Neural crest cell (in vitro differentiated cells): ENCODE results near the gene VWA2. TPM values are rescaled to one million over a fixed set of nuclear protein-coding genes. Genes with fewer than 3 reads are reported as not detected.

ENCODE experiments used
- DNase-seq: peaks from one replicate; pipeline ENCODE4 v3.0.0; 2021; ENCODE audit warnings: low read depth, mixed read lengths, low spot score
- H3K27ac Mint-ChIP-seq: one replicate; pipeline ENCODE4 v1.8.0; 2021; ENCODE audit warnings: mild to moderate bottlenecking, mixed read lengths; ENCODE audit not compliant: unreplicated experiment
- H3K27me3 Mint-ChIP-seq: 2 replicates; pipeline ENCODE4 v1.8.0; 2021; ENCODE audit warnings: low read depth, mild to moderate bottlenecking, mixed read lengths
- H3K36me3 Mint-ChIP-seq: 2 replicates; pipeline ENCODE4 v1.8.0; 2021; ENCODE audit warnings: low read depth, mild to moderate bottlenecking, mixed read lengths
- H3K4me1 Mint-ChIP-seq: 2 replicates; pipeline ENCODE4 v1.8.0; 2021; ENCODE audit warnings: mixed read lengths
- H3K4me3 Mint-ChIP-seq: one replicate; pipeline ENCODE4 v1.8.0; 2021; ENCODE audit warnings: mild to moderate bottlenecking, mixed read lengths
- H3K9me3 Mint-ChIP-seq: 2 replicates; pipeline ENCODE4 v1.8.0; 2021; ENCODE audit warnings: mixed read lengths
- total RNA-seq: library from RNA; stranded (reverse); gene quantifications from 2 replicates; pipeline ENCODE4 v1.2.1, GENCODE V29; 2021
- TF ChIP-seq, protein P1 (sequence below): fragments of 200-600 bp; sonication (generic); conservative IDR thresholded peaks from 2 replicates; pipeline ENCODE4 v1.5.0; 2021; ENCODE audit warnings: antibody characterized with exemption, mild to moderate bottlenecking

VWA2 gene
- total RNA-seq, 1 donor from 2014 or later: not detected

DNA sequence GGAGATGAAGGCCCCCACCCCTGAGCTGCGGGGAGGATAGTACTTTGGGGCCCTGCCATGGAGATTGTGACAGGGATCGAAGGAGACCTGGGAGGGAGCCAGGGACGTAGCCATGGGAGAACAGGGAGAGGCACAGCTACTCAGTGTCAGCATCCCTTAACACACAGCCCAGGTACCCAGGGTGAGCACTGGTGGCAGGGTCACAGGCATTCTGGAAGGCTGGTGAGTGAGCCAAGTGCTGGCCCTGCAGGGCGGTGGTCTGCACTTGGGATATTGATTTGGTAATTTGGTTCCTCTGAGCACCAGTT lies 39.8 kb downstream of the VWA2 start:
- TF ChIP-seq, protein P1, sequence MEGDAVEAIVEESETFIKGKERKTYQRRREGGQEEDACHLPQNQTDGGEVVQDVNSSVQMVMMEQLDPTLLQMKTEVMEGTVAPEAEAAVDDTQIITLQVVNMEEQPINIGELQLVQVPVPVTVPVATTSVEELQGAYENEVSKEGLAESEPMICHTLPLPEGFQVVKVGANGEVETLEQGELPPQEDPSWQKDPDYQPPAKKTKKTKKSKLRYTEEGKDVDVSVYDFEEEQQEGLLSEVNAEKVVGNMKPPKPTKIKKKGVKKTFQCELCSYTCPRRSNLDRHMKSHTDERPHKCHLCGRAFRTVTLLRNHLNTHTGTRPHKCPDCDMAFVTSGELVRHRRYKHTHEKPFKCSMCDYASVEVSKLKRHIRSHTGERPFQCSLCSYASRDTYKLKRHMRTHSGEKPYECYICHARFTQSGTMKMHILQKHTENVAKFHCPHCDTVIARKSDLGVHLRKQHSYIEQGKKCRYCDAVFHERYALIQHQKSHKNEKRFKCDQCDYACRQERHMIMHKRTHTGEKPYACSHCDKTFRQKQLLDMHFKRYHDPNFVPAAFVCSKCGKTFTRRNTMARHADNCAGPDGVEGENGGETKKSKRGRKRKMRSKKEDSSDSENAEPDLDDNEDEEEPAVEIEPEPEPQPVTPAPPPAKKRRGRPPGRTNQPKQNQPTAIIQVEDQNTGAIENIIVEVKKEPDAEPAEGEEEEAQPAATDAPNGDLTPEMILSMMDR: no peak
- no peak overlapping the region for H3K4me3 Mint-ChIP-seq
- H3K27ac Mint-ChIP-seq: no peak overlapping the region
- no peak for DNase-seq
- H3K36me3 Mint-ChIP-seq: no peaks in the 10 kb centered on the region
- no peaks in the 10 kb centered on the region for H3K4me1 Mint-ChIP-seq
- peaks cover 2% of the 10 kb centered on the region for H3K27me3 Mint-ChIP-seq
- no peaks in the 10 kb centered on the region for H3K9me3 Mint-ChIP-seq

DNA sequence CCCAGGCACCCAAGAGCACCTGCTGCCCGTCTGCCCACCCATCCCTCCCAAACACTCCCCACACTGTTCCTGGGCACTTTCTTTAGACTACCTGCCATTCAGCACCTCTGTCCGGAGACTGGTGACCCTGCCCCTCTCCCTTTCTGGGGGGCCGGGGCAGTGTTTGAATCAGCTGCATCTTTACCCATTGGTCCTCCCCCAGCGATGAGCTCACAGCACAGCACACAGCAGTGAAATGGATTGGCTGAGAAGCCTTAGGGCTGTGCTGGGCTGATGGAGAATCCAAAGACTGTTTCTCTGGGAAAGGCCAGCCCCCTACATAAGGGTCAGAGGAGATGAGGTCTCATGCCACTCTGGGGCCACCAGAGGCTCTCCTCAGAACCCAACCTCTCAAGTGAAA lies 40.2 kb downstream of the VWA2 start:
- H3K9me3 Mint-ChIP-seq: no peaks in the 10 kb centered on the region
- H3K27me3 Mint-ChIP-seq: no peaks in the 10 kb centered on the region
- no peak overlapping the region for H3K27ac Mint-ChIP-seq
- no peaks in the 10 kb centered on the region for H3K36me3 Mint-ChIP-seq
- no peaks in the 10 kb centered on the region for H3K4me1 Mint-ChIP-seq
- no peak overlapping the region for H3K4me3 Mint-ChIP-seq
- DNase-seq: no peak
- TF ChIP-seq, protein P1: no peak

- Mint-ChIP-seq H3K9me3 (no peaks in the 10 kb centered on the region), H3K4me3 (no peak overlapping the region), H3K36me3 (no peaks in the 10 kb centered on the region), H3K4me1 (no peaks in the 10 kb centered on the region), H3K27ac (no peak overlapping the region), H3K27me3 (no peaks in the 10 kb centered on the region)
- TF ChIP-seq, protein P1: no peak
- no peak for DNase-seq
These were observed 41.0 kb downstream of the VWA2 start for GRCh38 chr10:114279901-114280644.

- no peaks in the 10 kb centered on the region for H3K27me3 Mint-ChIP-seq
- H3K4me3 Mint-ChIP-seq: no peak overlapping the region
- TF ChIP-seq, protein P1: no peak
- no peak for DNase-seq
- no peak overlapping the region for H3K27ac Mint-ChIP-seq
- no peaks in the 10 kb centered on the region for H3K4me1 Mint-ChIP-seq
- H3K9me3 Mint-ChIP-seq: no peaks in the 10 kb centered on the region
- H3K36me3 Mint-ChIP-seq: no peaks in the 10 kb centered on the region
These were observed 42.0 kb downstream of the VWA2 start for GRCh38 chr10:114281006-114281405.

- Mint-ChIP-seq H3K4me3 (no peak overlapping the region), H3K4me1 (no peaks in the 10 kb centered on the region), H3K27me3 (no peaks in the 10 kb centered on the region), H3K9me3 (no peaks in the 10 kb centered on the region), H3K27ac (no peak overlapping the region), H3K36me3 (no peaks in the 10 kb centered on the region)
- DNase-seq: no peak
- TF ChIP-seq, protein P1: no peak
These were observed 42.4 kb downstream of the VWA2 start for GRCh38 chr10:114281461-114281860.
